ENCODE data around the gene H2AZ2.
"Not testable (repeated sequence)": the region's sequence is repeated elsewhere in the genome, so short reads cannot be mapped to it uniquely, and the experiment has no call there.

H2AZ2 gene

DNA sequence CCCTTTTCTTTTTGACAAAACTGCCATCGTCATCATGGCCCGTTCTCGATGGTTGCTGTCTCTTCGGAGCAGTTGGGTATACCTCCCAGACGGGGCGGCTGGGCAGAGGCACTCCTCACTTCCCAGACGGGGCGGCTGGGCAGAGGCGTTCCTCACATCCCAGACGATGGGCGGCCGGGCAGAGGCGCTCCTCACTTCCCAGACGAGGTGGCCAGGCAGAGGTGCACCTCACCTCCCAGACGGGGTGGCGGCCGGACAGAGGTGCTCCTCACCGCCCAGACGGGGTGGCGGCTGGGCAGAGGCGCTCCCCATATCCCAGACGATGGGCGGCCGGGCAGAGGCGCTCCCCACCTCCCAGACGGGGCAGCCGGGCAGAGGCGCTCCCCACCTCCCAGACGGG lies 22.9 kb upstream of the H2AZ2 start:
- DNase-seq (ENCODE audit: low spot score), result not testable (repeated sequence)

DNA sequence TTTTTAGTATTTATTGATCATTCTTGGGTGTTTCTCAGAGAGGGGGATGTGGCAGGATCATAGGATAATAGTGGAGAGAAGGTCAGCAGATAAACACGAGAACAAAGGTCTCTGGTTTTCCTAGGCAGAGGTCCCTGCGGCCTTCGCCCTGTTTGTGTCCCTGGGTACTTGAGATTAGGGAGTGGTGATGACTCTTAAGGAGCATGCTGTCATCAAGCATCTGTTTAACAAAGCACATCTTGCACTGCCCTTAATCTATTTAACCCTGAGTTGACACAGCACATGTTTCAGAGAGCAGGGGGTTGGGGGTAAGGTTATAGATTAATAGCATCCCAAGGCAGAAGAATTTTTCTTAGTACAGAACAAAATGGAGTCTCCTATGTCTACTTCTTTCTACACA lies 22.4 kb upstream of the H2AZ2 start:
- DNase-seq (ENCODE audit: low spot score), result not testable (repeated sequence)

DNA sequence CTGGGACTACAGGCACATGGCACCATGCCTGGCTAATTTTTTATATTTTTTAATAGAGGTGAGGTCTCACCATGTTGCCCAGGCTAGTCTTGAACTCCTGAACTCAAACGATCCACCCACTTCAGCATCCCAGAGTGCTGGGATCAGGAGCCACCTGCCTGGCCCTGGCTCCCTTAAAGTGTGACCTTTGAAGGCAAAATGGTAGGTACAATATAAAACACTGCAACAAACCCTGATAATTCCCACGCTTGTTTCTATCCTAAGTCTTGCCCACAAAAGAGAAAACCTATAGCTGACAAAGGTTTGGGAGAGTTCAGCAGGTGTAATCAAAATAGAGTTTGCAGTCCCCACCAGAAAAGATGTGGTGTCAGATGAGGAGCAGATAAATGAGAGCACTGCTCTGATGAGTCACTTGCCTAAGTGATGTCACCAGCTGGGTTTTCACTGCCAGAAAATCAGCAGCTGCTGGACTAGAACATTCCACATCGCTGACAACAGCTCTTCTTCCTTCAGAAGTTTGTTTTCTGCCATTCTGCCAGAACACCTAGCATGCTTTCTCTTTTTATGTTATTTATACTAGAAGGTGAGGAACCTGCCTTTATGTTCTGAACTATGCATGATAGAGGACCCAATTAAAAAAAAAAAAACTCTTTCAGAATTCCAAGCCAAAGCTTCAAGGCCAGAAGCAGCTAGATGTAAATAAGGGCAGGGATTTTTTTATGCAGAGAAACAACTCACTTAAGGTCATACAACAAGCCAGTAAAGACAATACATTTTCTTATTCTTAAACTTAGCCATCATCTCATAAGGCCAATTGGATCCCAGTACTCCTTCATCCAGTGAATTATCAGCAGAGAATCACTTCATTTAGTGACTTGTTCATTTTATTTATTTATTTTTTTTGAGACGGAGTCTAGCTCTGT lies 19.4 kb upstream of the H2AZ2 start:
- peak; percentile 37 for DNase-seq (ENCODE audit: low spot score)

GRCh38 chr7:44861949-44862348 lies 14.1 kb upstream of the H2AZ2 start:
- DNase-seq (ENCODE audit: low spot score), result not testable (repeated sequence)

DNA sequence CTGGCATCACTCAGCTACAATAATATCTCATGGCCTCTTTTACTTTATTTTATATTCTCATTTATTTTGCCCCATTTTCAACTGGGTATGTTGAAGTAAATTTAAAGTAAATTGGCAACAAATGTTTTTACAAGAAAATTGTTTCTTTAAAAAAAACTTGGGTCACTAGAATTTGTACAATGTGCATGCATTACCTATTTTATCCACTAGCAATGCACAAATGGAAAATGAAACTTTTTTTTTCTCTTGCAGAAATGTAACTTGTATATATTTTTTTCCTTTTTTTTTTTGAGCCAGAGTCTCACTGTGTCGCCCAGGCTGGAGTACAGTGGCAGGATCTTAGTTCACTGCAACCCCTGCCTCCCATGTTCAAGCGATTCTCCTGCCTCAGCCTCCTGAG lies 10.3 kb upstream of the H2AZ2 start:
- no peak for DNase-seq (ENCODE audit: low spot score)

GRCh38 chr7:44854644-44855364 lies 6.9 kb upstream of the H2AZ2 start:
- no peak for DNase-seq (ENCODE audit: low spot score)

GRCh38 chr7:44853391-44853790 lies 5.5 kb upstream of the H2AZ2 start:
- no peak for DNase-seq (ENCODE audit: low spot score)

GRCh38 chr7:44852590-44852989 lies 4.7 kb upstream of the H2AZ2 start:
- no peak for DNase-seq (ENCODE audit: low spot score)

- DNase-seq (ENCODE audit: low spot score), result no peak
Observed at GRCh38 chr7:44849885-44850544, 2.1 kb upstream of the H2AZ2 start.

- DNase-seq (ENCODE audit: low spot score), result no peak
Observed at GRCh38 chr7:44849259-44849884, 1.5 kb upstream of the H2AZ2 start.

GRCh38 chr7:44847509-44847919 lies 373 bp downstream of the H2AZ2 start:
- peak; percentile 88 for DNase-seq (ENCODE audit: low spot score)

GRCh38 chr7:44846816-44847508 lies 925 bp downstream of the H2AZ2 start:
- no peak for DNase-seq (ENCODE audit: low spot score)

DNA sequence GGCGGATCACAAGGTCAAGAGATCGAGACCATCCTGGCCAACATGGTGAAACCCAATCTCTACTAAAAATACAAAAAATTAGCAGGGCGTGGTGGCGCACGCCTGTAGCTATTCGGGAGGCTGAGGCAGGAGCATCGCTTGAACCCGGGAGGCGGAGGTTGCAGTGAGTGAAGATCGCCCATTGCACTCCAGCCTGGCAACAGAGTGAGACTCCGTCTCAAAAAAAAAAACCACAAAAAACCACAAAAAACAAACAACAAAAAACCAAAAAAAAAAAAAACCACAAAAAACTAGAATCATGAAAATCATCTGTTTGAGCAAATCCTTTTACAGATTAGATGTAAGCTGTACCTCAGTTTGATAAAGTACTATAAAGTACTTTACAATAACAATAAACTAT lies 1.5 kb downstream of the H2AZ2 start:
- DNase-seq (ENCODE audit: low spot score), result not testable (repeated sequence)

GRCh38 chr7:44845451-44845850 lies 2.4 kb downstream of the H2AZ2 start:
- no peak for DNase-seq (ENCODE audit: low spot score)

- DNase-seq (ENCODE audit: low spot score), result not testable (repeated sequence)
Observed at GRCh38 chr7:44843440-44843839, 4.4 kb downstream of the H2AZ2 start.

GRCh38 chr7:44842675-44843074 lies 5.2 kb downstream of the H2AZ2 start:
- DNase-seq (ENCODE audit: low spot score), result not testable (repeated sequence)

- no peak for DNase-seq (ENCODE audit: low spot score)
Observed at GRCh38 chr7:44838751-44839150, 9.1 kb downstream of the H2AZ2 start.

DNA sequence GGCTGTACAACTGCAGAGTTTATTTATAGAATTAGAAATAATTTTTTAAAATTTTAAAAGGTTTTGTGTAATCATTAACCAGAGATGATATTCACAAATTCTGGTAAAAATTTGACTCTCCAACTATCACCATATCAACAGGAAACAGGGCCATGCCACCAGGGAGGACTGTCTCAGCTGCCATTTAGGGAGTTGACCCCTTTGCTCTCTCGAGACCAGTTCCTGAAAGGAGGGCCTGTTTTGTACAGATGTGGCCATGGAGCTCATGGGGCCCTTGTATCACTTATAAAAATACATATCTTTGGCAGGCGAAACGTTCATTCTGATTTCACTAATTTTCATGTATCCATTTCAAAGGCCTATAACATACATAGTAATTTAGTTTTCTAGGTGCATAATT lies 20.3 kb downstream of the H2AZ2 start:
- no peak for DNase-seq (ENCODE audit: low spot score)

DNA sequence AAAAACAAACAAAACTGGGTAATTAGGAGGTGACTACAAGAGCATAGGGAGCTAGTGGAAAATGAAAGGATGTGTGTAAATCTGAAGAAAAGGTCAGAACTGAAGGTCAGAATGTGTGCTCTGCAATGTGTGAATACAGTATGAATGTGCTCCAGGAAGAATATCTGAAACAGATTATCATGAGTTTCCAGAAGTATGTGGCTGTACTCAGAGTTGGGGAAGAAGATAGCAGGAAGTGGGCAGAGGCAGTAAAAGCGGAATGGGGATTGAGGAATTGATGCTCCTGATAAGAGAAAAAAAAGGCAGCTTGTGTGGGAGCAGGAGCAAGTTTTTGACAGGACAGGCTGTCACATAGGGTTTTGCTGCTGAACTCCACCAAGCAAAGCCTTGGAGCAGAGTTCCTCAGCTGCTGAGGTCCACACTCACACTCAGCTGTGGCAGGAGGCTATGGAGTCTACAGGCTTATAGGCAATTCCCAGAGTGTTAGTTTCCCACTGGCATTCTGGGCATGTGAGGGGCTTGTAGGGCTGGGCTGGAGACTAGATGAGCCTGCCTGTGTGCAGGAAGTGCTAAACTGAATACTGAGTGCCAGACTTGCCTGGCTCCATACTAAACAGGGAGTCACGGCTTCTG lies 22.9 kb downstream of the H2AZ2 start:
- peak; percentile 45 for DNase-seq (ENCODE audit: low spot score)

GRCh38 chr7:44823255-44823781 lies 24.6 kb downstream of the H2AZ2 start:
- no peak for DNase-seq (ENCODE audit: low spot score)

DNA sequence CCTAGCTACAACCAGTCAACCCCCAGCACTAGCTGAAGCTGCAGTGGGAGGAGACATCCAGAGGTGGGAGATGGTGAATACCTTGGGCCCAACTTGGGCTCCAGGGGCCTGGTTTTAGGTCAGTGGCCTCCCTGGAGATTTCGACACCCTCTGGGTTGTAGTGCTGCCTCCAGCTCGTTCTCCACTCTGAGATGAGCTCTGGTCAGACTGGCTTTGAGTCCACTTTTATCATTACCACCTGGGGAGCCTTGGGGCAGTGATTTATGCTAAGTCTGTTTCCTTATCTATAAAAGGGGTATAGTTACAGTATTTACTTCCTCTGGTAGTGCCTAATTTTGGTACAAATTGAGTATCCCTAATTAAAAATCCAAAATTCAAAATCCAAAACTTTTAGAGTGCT lies 28.6 kb downstream of the H2AZ2 start:
- no peak for DNase-seq (ENCODE audit: low spot score)

Data from COLO829 (cell line).